T-helper 2 cell (primary cell): ENCODE results near the gene TPRKB.
"Not testable (repeated sequence)": the region's sequence is repeated elsewhere in the genome, so short reads cannot be mapped to it uniquely, and the experiment has no call there.

Source experiments
- DNase-seq, 5 experiments: peaks; one replicate each; pipeline versions ENCODE4 v3.0.0 to v3.0.0-alpha.2; 2012 to 2022
- total RNA-seq, 2 donors: gene quantifications; one replicate each; lab custom pipeline; 2026; lab: John Stamatoyannopoulos, UW

TPRKB gene
- total RNA-seq = 7.5 to 11.4 reads per million in 2 donors

GRCh38 chr2:73736855-73737779 is at the start of gene TPRKB:
Gene TPRKB (minus strand): TSS chr2:73737345. CDS start chr2:73734569, 2,776 bp downstream.
- peak; percentile 72 to 99 (median 88) for DNase-seq

GRCh38 chr2:73783883-73784282 is 46.7 kb upstream of the TPRKB start, which contains the start of gene C2orf78:
Gene C2orf78 (plus strand): TSS chr2:73784183. CDS start chr2:73784310, 127 bp downstream.
- DNase-seq = not testable (repeated sequence)

GRCh38 chr2:73783402-73783801 is 46.3 kb upstream of the TPRKB start:
- DNase-seq = not testable (repeated sequence)

- no peak for DNase-seq
Measured at GRCh38 chr2:73780237-73780582, 43.1 kb upstream of the TPRKB start.

GRCh38 chr2:73779467-73780236 is 42.5 kb upstream of the TPRKB start, which contains the start of gene DUSP11:
Gene DUSP11 (minus strand): TSS chr2:73780103. CDS start chr2:73779974, 129 bp downstream.
- peak; percentile 91 to 98 (median 93) for DNase-seq

GRCh38 chr2:73778867-73779466 is 41.8 kb upstream of the TPRKB start:
- DNase-seq = not testable (repeated sequence)

GRCh38 chr2:73776869-73777519 is 39.8 kb upstream of the TPRKB start:
- DNase-seq = no peak

GRCh38 chr2:73776381-73776780 is 39.2 kb upstream of the TPRKB start:
- no peak for DNase-seq

GRCh38 chr2:73772819-73773218 is 35.7 kb upstream of the TPRKB start:
- DNase-seq = no peak

- DNase-seq = no peak
Measured at GRCh38 chr2:73770725-73771124, 33.6 kb upstream of the TPRKB start.

GRCh38 chr2:73766994-73767393 is 29.8 kb upstream of the TPRKB start:
- no peak for DNase-seq

GRCh38 chr2:73766349-73766748 is 29.2 kb upstream of the TPRKB start:
- no peak for DNase-seq

- DNase-seq = no peak
Measured at GRCh38 chr2:73764945-73765344, 27.8 kb upstream of the TPRKB start.

- DNase-seq = no peak
Measured at GRCh38 chr2:73762571-73762970, 25.4 kb upstream of the TPRKB start.

GRCh38 chr2:73759904-73760303 is 22.8 kb upstream of the TPRKB start:
- no peak for DNase-seq

GRCh38 chr2:73759285-73759764 is 22.2 kb upstream of the TPRKB start:
- no peak for DNase-seq

GRCh38 chr2:73754332-73754731 is 17.2 kb upstream of the TPRKB start:
- not testable (repeated sequence) for DNase-seq

GRCh38 chr2:73749314-73749713 is 12.2 kb upstream of the TPRKB start:
- no peak for DNase-seq

GRCh38 chr2:73746877-73747208 is 9.7 kb upstream of the TPRKB start:
- DNase-seq = no peak

GRCh38 chr2:73746015-73746876 is 9.1 kb upstream of the TPRKB start:
- no peak for DNase-seq

GRCh38 chr2:73740767-73741166 is 3.6 kb upstream of the TPRKB start:
- no peak for DNase-seq
